Stimulated activated CD8-positive, alpha-beta memory T cell treated with anti-CD3 and anti-CD28 coated beads, Interleukin-7, amount 100 ng/mL, for 1 hour (primary cell): ENCODE measurements around the gene CADM4.
"Not testable (repeated sequence)": the region's sequence is repeated elsewhere in the genome, so short reads cannot be mapped to it uniquely, and the experiment has no call there.

Experiments
- DNase-seq, 2 donors: peaks; one replicate each; pipeline ENCODE4 v3.0.0-alpha.2; 2020; ENCODE audit warnings: low read depth in 2 of 2

CADM4 gene, protein sequence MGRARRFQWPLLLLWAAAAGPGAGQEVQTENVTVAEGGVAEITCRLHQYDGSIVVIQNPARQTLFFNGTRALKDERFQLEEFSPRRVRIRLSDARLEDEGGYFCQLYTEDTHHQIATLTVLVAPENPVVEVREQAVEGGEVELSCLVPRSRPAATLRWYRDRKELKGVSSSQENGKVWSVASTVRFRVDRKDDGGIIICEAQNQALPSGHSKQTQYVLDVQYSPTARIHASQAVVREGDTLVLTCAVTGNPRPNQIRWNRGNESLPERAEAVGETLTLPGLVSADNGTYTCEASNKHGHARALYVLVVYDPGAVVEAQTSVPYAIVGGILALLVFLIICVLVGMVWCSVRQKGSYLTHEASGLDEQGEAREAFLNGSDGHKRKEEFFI

DNA sequence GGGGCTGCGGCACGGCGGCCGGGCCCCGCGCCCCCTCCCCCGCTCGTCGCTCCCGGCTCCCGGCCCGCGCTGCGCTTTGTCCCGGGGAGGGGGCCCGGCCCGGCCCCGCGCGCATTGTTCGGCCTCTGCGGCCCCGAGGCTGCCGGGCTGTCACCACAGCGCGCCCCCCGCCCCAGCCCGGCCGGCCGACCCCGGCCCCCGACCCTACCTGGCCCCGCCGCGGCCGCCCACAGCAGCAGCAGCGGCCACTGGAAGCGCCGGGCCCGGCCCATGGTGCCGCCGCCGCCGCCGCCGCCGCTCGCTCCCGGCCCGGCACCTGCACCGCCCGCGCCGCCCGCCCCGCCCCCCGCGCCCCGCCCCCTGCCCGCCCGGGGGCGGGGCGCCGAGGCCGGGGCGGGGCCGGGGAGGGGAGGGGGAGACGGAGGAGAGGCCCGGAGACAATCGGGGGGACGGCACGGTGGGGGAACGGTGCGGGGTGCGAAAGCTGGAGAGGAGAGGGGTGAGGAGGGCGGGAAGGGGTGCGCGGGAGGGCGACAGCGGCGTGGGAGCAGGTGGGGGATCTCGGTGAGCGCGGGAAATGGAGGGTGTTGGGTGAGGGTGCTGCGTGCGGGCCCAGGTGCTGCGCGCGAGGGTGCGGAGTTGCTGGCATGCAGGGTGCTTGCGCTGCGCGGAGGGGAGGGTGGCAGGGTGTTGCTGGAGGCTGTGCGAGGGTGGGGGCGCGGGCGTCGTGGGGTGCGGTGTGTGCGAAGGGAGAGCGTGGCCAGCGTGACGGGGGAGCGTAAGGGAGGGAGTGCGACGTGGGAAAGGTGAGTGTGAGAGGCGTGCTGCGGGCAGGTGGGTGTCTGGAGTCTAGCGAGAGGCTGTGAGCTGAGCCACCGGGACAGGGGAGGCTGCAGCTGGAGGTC is at the start of gene CADM4:
Gene CADM4, minus strand, starts transcription at position 332 of the 905 bp plus-strand sequence. Its CDS starts 60 bp downstream, at position 272.
- peak; percentile 14 to 19 for DNase-seq

DNA sequence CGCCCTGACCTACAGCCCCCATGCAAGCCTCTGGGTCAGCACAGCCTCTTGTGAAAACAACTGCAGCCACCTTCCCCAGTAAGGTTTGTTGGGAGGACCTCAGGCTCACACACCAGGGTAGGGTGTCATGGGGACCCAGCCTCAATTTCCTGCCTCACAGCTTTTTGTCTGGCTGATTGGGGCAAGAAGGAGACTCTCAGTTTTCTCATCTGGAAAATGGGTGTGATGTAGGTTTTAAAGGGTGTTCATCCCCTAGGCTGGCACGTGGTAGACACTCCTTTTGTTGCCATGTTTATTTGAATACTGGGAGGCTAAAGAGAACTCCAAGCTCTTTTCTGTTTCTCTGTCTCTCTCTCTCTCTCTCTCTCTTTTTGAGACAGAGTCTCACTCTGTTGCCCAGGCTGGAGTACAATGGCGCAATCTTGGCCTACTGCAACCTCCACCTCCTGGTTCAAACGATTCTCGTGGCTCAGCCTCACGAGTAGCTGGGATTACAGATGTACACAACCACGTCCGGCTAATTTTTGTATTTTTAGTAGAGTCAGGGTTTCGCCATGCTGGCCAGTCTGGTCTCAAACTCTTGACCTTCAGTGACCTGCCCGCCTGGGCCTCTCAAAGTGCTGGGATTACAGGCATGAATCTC is 48.5 kb upstream of the CADM4 start:
- DNase-seq, result no peak

- DNase-seq, result no peak
These were observed 48.0 kb upstream of the CADM4 start for GRCh38 chr19:43687660-43687997.

DNA sequence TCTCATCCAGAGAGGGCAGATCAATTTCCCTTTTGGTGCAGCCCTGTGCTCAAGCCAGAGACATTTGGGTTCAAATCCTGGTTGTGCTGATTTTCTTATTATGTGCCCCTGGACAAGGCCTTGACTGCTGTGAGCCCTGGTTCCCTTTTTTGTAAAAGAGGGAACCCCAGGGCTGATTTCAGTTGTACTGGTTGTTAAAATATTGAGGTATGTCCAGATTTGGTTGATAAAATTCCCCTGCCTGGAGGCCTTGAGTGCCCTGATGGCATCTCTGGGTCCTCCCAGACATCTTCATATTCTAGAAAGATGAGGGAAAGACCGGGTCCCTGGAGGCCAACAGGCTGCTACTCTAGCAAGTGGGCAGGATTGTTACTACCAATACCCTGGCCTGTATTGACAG is 44.7 kb upstream of the CADM4 start:
- no peak for DNase-seq

DNA sequence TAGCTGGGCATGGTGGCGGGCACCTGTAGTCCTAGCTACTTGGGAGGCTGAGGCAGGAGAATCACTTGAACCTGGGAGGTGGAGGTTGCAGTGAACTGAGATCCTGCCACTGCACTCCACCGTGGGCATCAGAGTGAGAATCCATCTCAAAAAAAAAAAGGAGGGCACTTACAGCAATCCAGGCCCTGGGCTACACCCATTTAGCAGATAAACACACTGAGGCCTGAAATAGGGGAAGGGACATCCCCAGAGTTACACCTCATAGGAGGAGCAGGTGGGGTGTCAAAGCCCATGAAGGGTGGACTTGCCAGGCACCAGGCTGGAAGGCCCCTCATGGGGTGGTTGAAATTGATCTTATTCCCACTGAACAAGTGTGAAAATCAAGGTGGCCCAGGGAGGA is 44.3 kb upstream of the CADM4 start:
- DNase-seq, result no peak

DNA sequence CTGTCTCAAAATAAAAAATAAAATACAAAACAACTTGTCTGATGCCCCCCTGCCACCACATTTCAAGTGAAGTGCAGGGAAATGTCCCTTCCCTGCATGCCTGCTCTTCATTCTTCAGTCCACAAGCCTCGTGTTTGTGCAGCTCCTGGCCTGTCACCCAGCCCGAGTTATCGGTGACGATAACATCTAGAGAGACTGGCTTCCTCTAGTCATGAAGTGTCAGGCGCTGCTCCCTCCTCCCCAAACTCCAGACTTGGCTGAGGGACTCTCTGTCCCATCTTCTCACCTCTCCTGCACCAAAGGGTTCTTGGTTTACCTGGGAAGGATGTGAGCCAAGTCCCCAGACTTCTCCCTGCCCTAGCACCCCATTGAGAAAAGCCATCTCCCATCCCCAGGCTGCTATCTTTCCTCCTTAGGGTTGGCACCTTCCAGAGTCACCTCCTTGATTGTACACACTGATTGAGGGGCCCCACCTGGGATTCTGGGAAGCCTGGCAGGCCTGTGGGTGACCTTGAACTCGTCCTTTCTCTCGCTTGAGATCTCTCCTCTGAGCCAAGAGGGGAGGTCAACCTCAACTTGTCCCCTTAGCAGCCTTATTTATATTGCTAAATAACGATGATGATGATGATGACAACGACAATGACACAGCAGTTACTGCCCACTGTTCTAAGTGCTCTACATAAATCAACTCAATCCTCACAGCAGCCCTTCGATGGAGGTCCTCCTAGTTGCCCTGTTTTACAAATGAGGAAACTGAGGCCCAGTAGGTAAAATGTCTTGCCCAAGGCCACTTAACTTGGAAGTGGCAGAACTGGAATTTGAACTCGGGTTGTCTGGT is 43.4 kb upstream of the CADM4 start:
- no peak for DNase-seq

GRCh38 chr19:43682269-43682668 is 42.6 kb upstream of the CADM4 start:
- DNase-seq, result not testable (repeated sequence)

- no peak for DNase-seq
These were observed 42.2 kb upstream of the CADM4 start for GRCh38 chr19:43681821-43682220.

GRCh38 chr19:43678512-43679261 is 39.0 kb upstream of the CADM4 start:
- DNase-seq, result no peak

DNA sequence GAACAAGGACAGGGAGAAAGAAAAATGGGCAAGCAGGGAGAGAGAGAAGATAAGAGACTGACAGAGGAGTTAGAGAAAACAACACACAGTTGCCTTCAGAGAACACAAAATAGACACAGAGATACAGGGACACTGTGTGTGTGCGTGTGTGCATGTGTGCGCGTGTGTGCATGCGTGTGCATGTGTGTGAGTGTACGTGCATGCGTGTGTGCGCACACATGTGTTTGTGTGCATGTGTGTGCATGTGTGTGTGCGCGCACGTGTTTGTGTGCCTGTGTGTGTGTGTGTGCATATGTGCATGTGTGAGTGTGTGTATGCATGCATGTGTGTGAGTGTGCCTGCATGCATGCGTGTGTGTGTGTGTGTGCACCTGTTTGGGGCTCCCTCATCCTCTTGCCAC is 36.3 kb upstream of the CADM4 start:
- DNase-seq, result no peak

DNA sequence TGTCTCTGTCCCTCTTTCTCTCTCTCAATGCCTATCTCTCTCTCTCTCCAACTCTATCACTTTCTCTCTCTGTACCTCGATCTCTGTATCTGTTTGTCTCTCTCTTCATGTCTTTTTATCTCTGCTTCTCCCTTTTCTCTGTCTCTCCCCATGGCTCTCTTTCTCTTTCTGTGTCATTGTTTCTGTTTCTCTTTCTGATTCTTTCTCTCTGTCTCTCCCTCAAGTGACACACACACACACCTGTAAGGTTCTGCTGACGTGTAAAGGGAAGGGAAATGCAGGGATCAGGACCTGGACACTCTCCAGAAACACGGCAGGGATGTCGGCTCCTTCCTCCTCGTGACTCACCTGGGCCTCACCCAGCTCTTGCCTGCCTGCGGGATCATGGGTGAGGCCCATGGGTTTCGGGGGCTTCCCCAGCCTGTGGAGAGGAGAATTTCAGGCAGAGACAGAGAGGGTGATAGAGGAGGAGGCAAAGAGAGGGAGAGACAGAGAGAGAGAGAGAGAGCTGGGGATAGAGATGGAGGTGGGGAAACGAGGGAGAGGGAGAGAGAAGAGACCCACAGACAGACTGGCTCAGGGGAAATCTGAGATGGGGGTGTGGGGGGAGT is 35.7 kb upstream of the CADM4 start:
- no peak for DNase-seq

- no peak for DNase-seq
These were observed 34.9 kb upstream of the CADM4 start for GRCh38 chr19:43674596-43674995.

- no peak for DNase-seq
These were observed 34.5 kb upstream of the CADM4 start for GRCh38 chr19:43674183-43674582.

- no peak for DNase-seq
These were observed 34.0 kb upstream of the CADM4 start for GRCh38 chr19:43673637-43674036.

DNA sequence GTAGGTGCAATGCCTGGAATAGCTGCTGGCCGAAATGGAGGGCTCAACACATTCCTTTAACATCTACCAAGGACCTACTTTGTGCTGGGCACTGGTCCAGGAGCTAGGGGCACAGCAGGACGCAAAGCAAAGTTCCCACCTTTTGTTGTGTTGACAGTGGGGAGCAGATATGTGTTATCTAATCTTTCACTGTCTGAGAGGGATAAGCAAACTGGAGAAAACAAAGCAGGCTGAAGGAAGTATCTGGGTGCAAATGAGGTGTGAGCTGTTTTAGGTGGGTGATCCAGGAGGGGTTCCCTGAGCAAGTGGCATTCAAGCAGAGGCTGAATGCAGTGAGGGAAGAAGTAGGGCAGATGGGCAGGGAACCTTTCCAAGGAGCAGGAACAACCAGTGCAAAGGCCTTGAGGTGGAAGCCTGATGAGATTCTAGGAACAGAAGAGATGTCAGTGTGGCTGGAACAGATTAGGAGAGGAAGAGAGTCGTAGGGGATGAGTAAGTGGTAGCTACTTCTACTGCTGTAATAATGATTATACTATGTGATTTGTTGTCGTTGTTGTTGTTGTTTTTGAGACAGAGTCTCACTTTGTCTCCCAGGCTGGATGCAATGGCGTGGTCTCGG is 32.5 kb upstream of the CADM4 start:
- no peak for DNase-seq

DNA sequence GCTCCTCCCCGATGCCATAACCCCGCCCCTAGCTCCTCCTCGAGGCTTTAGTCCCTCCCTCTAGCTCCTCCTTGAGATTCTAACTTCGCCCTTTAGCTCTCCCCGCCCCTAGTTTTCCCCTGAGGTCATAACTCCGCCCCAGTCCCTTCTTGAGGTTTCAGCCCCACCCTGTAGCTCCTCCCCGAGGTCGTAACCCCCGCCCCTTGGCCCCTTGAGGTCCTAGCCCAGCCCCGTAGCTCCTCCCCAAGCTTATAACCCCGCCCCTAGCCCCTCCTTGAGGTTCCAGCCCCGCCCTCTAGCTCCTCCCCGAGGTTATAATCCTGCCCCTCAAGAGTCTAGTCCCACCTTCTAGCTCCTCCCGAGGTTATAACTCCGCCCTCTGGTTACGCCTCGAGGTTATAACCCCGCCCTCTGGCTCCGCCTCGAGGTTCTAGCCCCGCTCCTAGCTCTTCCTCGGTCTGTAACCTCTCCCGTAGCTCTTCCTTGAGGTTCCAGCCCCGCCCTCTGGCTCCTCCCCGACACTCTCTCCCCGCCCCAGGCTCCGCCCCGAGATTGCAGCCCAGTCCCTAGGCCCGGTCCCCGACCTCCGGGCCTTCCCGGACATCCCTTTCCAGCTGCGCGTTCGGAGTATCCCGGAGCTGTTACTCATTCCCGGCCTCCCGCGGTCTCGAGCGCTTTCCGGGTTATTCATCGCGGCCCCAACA is 28.9 kb upstream of the CADM4 start:
- peak; percentile 73 to 86 for DNase-seq

DNA sequence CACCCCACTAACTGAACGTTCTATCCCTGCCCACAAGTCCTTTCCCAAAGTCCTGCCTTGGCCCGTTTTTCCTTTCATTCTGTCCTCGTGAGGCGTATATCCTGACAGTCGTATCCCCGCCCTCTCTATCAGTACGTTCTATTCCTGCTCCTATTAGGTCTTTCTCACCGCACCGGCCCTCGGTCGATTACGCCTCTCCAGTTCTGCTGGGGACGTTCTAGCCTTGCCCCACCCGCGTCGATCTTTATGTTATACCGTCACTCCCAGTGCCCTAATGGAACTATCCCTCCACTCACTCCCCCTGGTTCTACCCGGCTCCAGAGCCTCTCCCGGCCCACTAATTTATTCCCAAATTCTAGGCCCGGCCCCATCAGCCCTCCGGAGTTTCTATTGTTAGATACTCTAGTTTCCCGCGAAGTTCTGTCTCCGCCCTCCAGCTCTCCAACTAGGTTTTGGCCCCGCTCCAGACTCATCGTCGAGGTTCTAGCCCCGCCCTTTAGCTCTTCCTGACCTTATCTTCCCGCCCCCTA is 28.3 kb upstream of the CADM4 start:
- DNase-seq, result no peak

DNA sequence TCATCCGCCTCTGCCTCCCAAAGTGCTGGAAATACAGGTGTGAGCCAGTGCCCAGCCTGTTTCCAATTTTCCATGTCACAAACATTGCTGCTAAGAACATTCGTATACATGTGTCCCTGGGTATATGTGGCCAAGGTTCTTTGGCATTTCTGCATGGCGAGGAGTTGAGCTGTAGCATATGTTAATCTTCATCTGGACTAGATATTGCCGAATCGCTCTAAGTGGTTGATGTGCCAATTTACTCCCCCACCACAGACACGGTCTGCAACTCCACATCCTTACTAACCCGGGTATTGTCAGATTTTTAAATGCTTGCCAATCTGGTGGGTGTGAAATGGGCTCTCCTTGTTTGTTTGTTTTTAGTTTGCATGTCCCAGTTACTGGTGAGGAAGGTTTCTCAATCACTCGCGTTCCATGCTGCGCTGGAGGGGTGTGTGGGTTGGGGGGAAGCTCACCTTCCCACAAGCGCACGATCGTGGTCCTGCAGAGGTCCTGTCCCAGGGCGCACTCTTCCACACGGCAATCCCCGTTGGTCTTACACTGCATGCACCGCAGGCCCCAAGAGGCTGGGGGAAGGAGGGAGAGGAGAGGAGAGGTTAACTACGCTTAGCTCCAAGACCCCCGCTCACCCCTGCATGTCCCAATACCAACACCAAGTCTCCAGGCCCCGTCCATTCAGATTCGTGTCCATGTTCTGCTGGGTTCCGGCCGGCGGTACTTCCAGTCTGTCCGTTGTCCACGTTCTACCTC is 27.7 kb upstream of the CADM4 start:
- no peak for DNase-seq
